Uterus (tissue), 4 donors: ENCODE data around the gene EIF4H. TPM values are rescaled to one million over a fixed set of nuclear protein-coding genes. Genes with fewer than 3 reads are reported as not detected.
"Not testable (repeated sequence)": the region's sequence is repeated elsewhere in the genome, so short reads cannot be mapped to it uniquely, and the experiment has no call there.

Experiments used
- DNase-seq, 2 donors: peaks; one replicate each; pipeline ENCODE4 v3.0.0-alpha.2; 2019 to 2020
- H3K27ac ChIP-seq, 2 donors: fragments of 200-600 bp; sonication (generic); 1 replicate in 1 of 2; 2 replicates in 1 of 2; pipeline ENCODE4 v1.5.1; 2016 to 2018
- H3K27me3 ChIP-seq, 2 donors: fragments of 200-600 bp; sonication (generic); one replicate each; pipeline ENCODE4 v1.5.1; 2018 to 2019; ENCODE audit warnings: control low read depth in 1 of 2
- H3K36me3 ChIP-seq, 2 donors: fragments of 200-600 bp; sonication (generic); one replicate each; pipeline ENCODE4 v1.5.1; 2019; ENCODE audit warnings: control low read depth in 1 of 2
- H3K4me1 ChIP-seq, 2 donors: fragments of 200-600 bp; sonication (generic); one replicate each; pipeline ENCODE4 v1.5.1; 2018 to 2019; ENCODE audit warnings: control low read depth in 1 of 2
- H3K4me3 ChIP-seq, 2 donors: fragments of 200-600 bp; sonication (generic); 1 replicate in 1 of 2; 2 replicates in 1 of 2; pipeline ENCODE4 v1.5.1; 2018 to 2019; ENCODE audit warnings: mild to moderate bottlenecking in 1 of 2
- H3K9me3 ChIP-seq, 2 donors: fragments of 200-600 bp; sonication (generic); one replicate each; pipeline ENCODE4 v1.5.1; 2019; ENCODE audit warnings: control low read depth in 1 of 2
- CTCF ChIP-seq, 4 experiments: fragments of 200-600 bp in 2 of 4; fragments of 450-650 bp in 2 of 4; sonication (generic) in 2 of 4; IDR thresholded peaks; one replicate each; pipeline ENCODE4 v1.5.1; 2016 to 2019; ENCODE audit warnings: antibody characterized with exemption in 4 of 4, mild to moderate bottlenecking in 2 of 4, moderate library complexity in 1 of 4
- POLR2A ChIP-seq, 2 donors: fragments of 450-650 bp; IDR thresholded peaks; one replicate each; pipeline ENCODE4 v1.6.1; 2016; ENCODE audit warnings: antibody characterized with exemption in 2 of 2, mild to moderate bottlenecking in 1 of 2, moderate library complexity in 1 of 2
- intact Hi-C: fragments of 100-400 bp; cut with DNase I; formaldehyde crosslinking; loops from one replicate; pipeline ENCODE4 v1.15.1; 2023; ENCODE audit warnings: low total_unique reads
- total RNA-seq, 4 donors: library from RNA; depleted of rRNA in 3 of 4; stranded (reverse); fragments of >200 nt in 3 of 4; gene quantifications; one replicate each; pipeline versions ENCODE4 v1.1.0 to v1.2.4, GENCODE V29; 2014 to 2023
- donor health status: DM: yes; HTN: yes; CAD: no.

Gene EIF4H
- total RNA-seq, 4 donors from 2014 or later = 122 to 257 (median 193) TPM

- no peak overlapping the region for H3K27ac ChIP-seq
- no peaks in the 10 kb centered on the region for H3K36me3 ChIP-seq
- DNase-seq = no peak
- no peaks in the 10 kb centered on the region for H3K9me3 ChIP-seq
- H3K27me3 ChIP-seq = no peaks in the 10 kb centered on the region
- TF ChIP-seq CTCF (IDR thresholded peaks at IDR 0.05) (no peak), POLR2A (IDR thresholded peaks at IDR 0.05) (no peak)
- no peaks in the 10 kb centered on the region for H3K4me1 ChIP-seq
- H3K4me3 ChIP-seq = no peak overlapping the region
- intact Hi-C loops = no loop called here
Measured at GRCh38 chr7:74199551-74200355, 25.6 kb downstream of the EIF4H start.

GRCh38 chr7:74202841-74203556 lies 28.8 kb downstream of the EIF4H start:
- Histone ChIP-seq H3K9me3 (no peaks in the 10 kb centered on the region), H3K4me1 (no peaks in the 10 kb centered on the region), H3K27ac (no peak overlapping the region), H3K36me3 (no peaks in the 10 kb centered on the region), H3K27me3 (no peaks in the 10 kb centered on the region), H3K4me3 (no peak overlapping the region)
- DNase-seq = no peak
- intact Hi-C loops = no loop called here
- TF ChIP-seq POLR2A (IDR thresholded peaks at IDR 0.05) (no peak), CTCF (IDR thresholded peaks at IDR 0.05) (peak in 2 of 4 experiments; percentile 4 to 11)

GRCh38 chr7:74203956-74204618 lies 29.9 kb downstream of the EIF4H start:
- no peak for DNase-seq
- intact Hi-C loops = no loop called here
- H3K4me1 ChIP-seq = no peaks in the 10 kb centered on the region
- no peak overlapping the region for H3K4me3 ChIP-seq
- no peaks in the 10 kb centered on the region for H3K36me3 ChIP-seq
- TF ChIP-seq CTCF (IDR thresholded peaks at IDR 0.05) (no peak), POLR2A (IDR thresholded peaks at IDR 0.05) (no peak)
- no peak overlapping the region for H3K27ac ChIP-seq
- no peaks in the 10 kb centered on the region for H3K9me3 ChIP-seq
- H3K27me3 ChIP-seq = no peaks in the 10 kb centered on the region

GRCh38 chr7:74206052-74206451 lies 31.9 kb downstream of the EIF4H start:
- not testable (repeated sequence) for H3K27ac ChIP-seq, H3K4me1 ChIP-seq, H3K27me3 ChIP-seq, H3K4me3 ChIP-seq, DNase-seq, H3K36me3 ChIP-seq, H3K9me3 ChIP-seq
- intact Hi-C loops = loop anchor here (2.0 kb wide), 1 partner anchor 195 kb away; no protein-coding TSS in a partner anchor

GRCh38 chr7:74206589-74207120 lies 32.5 kb downstream of the EIF4H start:
- H3K4me1 ChIP-seq = no peaks in the 10 kb centered on the region
- intact Hi-C loops = loop anchor here (2.0 kb wide), 1 partner anchor 194 kb away; no protein-coding TSS in a partner anchor
- TF ChIP-seq POLR2A (IDR thresholded peaks at IDR 0.05) (no peak), CTCF (IDR thresholded peaks at IDR 0.05) (peak; percentile 94 to 97 (median 96))
- no peaks in the 10 kb centered on the region for H3K27me3 ChIP-seq
- no peaks in the 10 kb centered on the region for H3K9me3 ChIP-seq
- no peak overlapping the region for H3K27ac ChIP-seq
- DNase-seq = peak; percentile 83 to 89
- H3K4me3 ChIP-seq = peak overlapping the region in 1 of 2 donors; percentile 24
- H3K36me3 ChIP-seq = no peaks in the 10 kb centered on the region
